MM.1S (cell line): ENCODE data around the gene HIBCH.

Experiments used
- EZH2 ChIP-seq: fragments of 300-600 bp; sonication (generic); optimal IDR thresholded peaks from 2 replicates; pipeline ENCODE3; 2017; ENCODE audit warnings: low read depth, mild to moderate bottlenecking, antibody characterized with exemption, low read length, mixed read lengths
- TF ChIP-seq, protein P1 (sequence below): fragments of 300-600 bp; sonication (generic); IDR thresholded peaks from 2 replicates; pipeline ENCODE4 v1.5.1; 2016; ENCODE audit warnings: antibody characterized with exemption, low read length, mixed read lengths

DNA sequence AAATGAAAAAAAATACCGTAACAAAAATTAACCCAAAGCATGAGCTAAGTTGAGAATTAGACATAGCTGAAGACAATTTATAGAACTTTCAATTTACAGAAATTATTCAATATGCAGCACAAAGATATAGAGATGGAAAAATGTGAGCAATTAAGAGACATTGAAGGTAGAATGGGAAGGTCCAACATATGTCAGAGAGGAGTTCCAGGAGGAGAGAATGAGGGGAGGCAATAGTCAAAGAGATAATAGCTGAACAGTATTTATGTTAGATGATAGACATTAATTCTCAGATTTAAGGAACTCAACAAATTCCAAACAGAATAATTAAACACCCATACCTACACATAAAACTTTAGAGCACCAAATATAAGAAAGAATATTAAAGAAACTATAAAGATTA, 154.1 kb downstream of the HIBCH start:
- TF ChIP-seq, protein P1, sequence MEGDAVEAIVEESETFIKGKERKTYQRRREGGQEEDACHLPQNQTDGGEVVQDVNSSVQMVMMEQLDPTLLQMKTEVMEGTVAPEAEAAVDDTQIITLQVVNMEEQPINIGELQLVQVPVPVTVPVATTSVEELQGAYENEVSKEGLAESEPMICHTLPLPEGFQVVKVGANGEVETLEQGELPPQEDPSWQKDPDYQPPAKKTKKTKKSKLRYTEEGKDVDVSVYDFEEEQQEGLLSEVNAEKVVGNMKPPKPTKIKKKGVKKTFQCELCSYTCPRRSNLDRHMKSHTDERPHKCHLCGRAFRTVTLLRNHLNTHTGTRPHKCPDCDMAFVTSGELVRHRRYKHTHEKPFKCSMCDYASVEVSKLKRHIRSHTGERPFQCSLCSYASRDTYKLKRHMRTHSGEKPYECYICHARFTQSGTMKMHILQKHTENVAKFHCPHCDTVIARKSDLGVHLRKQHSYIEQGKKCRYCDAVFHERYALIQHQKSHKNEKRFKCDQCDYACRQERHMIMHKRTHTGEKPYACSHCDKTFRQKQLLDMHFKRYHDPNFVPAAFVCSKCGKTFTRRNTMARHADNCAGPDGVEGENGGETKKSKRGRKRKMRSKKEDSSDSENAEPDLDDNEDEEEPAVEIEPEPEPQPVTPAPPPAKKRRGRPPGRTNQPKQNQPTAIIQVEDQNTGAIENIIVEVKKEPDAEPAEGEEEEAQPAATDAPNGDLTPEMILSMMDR: no peak
- no peak for TF ChIP-seq EZH2
